H1 (cell line): ENCODE measurements around the gene NR4A3. TPM values are rescaled to one million over a fixed set of nuclear protein-coding genes. Genes with fewer than 3 reads are reported as not detected.

Experiments used
- CBX5 ChIP-seq: fragments of 300-800, 300-1000 bp; sonication (generic); IDR thresholded peaks from 2 replicates; pipeline ENCODE4 v1.7.1; 2016; ENCODE audit warnings: antibody characterized with exemption, low read length, low read depth
- KDM5A ChIP-seq: fragments of 200-600 bp; IDR thresholded peaks from 2 replicates; pipeline ENCODE4 v1.7.1; 2012; ENCODE audit warnings: mild to moderate bottlenecking, low read length, inconsistent platforms, mixed read lengths
- polyA plus RNA-seq, 7 experiments: library from polyadenylated mRNA; depleted of rRNA in 3 of 7; stranded (reverse) in 5 of 7; unstranded in 2 of 7; fragments of >200 nt in 5 of 7; fragments of 200-250 nt in 2 of 7; gene quantifications; 1 replicate in 5 of 7; 2 replicates in 1 of 7; 4 replicates in 1 of 7; pipeline versions ENCODE4 v1.2.1 to v1.2.3, GENCODE V29; 2011 to 2013; ENCODE audit warnings: missing spikeins in 2 of 7, mixed read lengths in 2 of 7
- total RNA-seq: library from RNA; stranded (reverse); fragmentation: NEBNext Ultra II Directional; extraction: Animal tissue kit (Norgen Biotek cat#: 25700); gene quantifications from 2 replicates; pipeline ENCODE4 v1.2.1, GENCODE V29; 2021

NR4A3 gene
- total and polyA plus RNA-seq, 2 of the 8 experiments (the other 6 are each of a cell fraction or from before 2014, with no cell fraction given), result 0.05 to 0.30 TPM

- TF ChIP-seq CBX5, result no peak
- no peak for TF ChIP-seq KDM5A
Observed at GRCh38 chr9:99858087-99858486, 36.4 kb downstream of the NR4A3 start (continued).
